GM23338 (cell line): Measurements from ENCODE around the gene UTS2R.

Experiments
- CREB1 ChIP-seq: fragments of 250-450 bp; sonication (Bioruptor Pico); IDR thresholded peaks from 2 replicates; pipeline ENCODE4 v1.5.0; 2020; ENCODE audit warnings: low read depth, mild to moderate bottlenecking, moderate library complexity
- EZH2 ChIP-seq: fragments of 200-600 bp; sonication (generic); IDR thresholded peaks from one replicate; pipeline ENCODE4 v1.8.0; 2017; ENCODE audit warnings: antibody characterized with exemption, mild to moderate bottlenecking, low read depth; ENCODE audit not compliant: unreplicated experiment
- EZH2phosphoT487 ChIP-seq: fragments of 200-600 bp; sonication (generic); IDR thresholded peaks from one replicate; pipeline ENCODE4 v1.8.1; 2018; ENCODE audit warnings: antibody characterized with exemption; ENCODE audit not compliant: unreplicated experiment
- JUNB ChIP-seq: IDR thresholded peaks from one replicate; pipeline ENCODE4 v1.6.1; 2016; ENCODE audit warnings: antibody characterized with exemption; ENCODE audit not compliant: unreplicated experiment
- NANOG ChIP-seq: IDR thresholded peaks from 2 replicates; pipeline ENCODE4 v1.6.1; 2016; ENCODE audit warnings: antibody characterized with exemption, borderline replicate concordance
- POLR2AphosphoS5 ChIP-seq: IDR thresholded peaks from 2 replicates; pipeline ENCODE4 v1.6.1; 2016; ENCODE audit warnings: antibody characterized with exemption, low read depth
- STAT1 ChIP-seq: IDR thresholded peaks from one replicate; pipeline ENCODE4 v1.6.1; 2016; ENCODE audit warnings: antibody characterized with exemption; ENCODE audit not compliant: unreplicated experiment
- ZNF114 ChIP-seq: fragments of 250-450 bp; sonication (Bioruptor Pico); IDR thresholded peaks from 2 replicates; pipeline ENCODE4 v1.5.0; 2020; ENCODE audit warnings: mild to moderate bottlenecking, moderate library complexity
- TF ChIP-seq, protein P1 (sequence below), 2 experiments: fragments of 200-600 bp in 1 of 2; sonication (generic) in 1 of 2; conservative IDR thresholded peaks; 2 replicates each; pipeline versions ENCODE4 v1.5.1 to v1.6.1; 2016 to 2017; ENCODE audit warnings: antibody characterized with exemption in 2 of 2, low read depth in 2 of 2, mild to moderate bottlenecking in 2 of 2, moderate library complexity in 1 of 2
- TF ChIP-seq, protein P2 (sequence below): IDR thresholded peaks from one replicate; pipeline ENCODE4 v1.6.1; 2018; ENCODE audit warnings: antibody characterized with exemption; ENCODE audit not compliant: unreplicated experiment
- TF ChIP-seq, protein P3 (sequence below): IDR thresholded peaks from 2 replicates; pipeline ENCODE4 v1.6.1; 2016; ENCODE audit warnings: antibody characterized with exemption

- TF ChIP-seq ZNF114 (CRISPR knock-in tag) (no peak), POLR2AphosphoS5 (no peak), EZH2 (no peak), JUNB (no peak), CREB1 (CRISPR knock-in tag) (no peak), EZH2phosphoT487 (no peak), STAT1 (no peak), NANOG (no peak)
- TF ChIP-seq, protein P1, sequence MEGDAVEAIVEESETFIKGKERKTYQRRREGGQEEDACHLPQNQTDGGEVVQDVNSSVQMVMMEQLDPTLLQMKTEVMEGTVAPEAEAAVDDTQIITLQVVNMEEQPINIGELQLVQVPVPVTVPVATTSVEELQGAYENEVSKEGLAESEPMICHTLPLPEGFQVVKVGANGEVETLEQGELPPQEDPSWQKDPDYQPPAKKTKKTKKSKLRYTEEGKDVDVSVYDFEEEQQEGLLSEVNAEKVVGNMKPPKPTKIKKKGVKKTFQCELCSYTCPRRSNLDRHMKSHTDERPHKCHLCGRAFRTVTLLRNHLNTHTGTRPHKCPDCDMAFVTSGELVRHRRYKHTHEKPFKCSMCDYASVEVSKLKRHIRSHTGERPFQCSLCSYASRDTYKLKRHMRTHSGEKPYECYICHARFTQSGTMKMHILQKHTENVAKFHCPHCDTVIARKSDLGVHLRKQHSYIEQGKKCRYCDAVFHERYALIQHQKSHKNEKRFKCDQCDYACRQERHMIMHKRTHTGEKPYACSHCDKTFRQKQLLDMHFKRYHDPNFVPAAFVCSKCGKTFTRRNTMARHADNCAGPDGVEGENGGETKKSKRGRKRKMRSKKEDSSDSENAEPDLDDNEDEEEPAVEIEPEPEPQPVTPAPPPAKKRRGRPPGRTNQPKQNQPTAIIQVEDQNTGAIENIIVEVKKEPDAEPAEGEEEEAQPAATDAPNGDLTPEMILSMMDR (conservative IDR thresholded peaks at IDR 0.05; ENCODE audit: low read depth in 2 of 2): no peak
- TF ChIP-seq, protein P2, sequence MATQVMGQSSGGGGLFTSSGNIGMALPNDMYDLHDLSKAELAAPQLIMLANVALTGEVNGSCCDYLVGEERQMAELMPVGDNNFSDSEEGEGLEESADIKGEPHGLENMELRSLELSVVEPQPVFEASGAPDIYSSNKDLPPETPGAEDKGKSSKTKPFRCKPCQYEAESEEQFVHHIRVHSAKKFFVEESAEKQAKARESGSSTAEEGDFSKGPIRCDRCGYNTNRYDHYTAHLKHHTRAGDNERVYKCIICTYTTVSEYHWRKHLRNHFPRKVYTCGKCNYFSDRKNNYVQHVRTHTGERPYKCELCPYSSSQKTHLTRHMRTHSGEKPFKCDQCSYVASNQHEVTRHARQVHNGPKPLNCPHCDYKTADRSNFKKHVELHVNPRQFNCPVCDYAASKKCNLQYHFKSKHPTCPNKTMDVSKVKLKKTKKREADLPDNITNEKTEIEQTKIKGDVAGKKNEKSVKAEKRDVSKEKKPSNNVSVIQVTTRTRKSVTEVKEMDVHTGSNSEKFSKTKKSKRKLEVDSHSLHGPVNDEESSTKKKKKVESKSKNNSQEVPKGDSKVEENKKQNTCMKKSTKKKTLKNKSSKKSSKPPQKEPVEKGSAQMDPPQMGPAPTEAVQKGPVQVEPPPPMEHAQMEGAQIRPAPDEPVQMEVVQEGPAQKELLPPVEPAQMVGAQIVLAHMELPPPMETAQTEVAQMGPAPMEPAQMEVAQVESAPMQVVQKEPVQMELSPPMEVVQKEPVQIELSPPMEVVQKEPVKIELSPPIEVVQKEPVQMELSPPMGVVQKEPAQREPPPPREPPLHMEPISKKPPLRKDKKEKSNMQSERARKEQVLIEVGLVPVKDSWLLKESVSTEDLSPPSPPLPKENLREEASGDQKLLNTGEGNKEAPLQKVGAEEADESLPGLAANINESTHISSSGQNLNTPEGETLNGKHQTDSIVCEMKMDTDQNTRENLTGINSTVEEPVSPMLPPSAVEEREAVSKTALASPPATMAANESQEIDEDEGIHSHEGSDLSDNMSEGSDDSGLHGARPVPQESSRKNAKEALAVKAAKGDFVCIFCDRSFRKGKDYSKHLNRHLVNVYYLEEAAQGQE: no peak
- TF ChIP-seq, protein P3, sequence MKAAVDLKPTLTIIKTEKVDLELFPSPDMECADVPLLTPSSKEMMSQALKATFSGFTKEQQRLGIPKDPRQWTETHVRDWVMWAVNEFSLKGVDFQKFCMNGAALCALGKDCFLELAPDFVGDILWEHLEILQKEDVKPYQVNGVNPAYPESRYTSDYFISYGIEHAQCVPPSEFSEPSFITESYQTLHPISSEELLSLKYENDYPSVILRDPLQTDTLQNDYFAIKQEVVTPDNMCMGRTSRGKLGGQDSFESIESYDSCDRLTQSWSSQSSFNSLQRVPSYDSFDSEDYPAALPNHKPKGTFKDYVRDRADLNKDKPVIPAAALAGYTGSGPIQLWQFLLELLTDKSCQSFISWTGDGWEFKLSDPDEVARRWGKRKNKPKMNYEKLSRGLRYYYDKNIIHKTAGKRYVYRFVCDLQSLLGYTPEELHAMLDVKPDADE: no peak
These were observed 5.8 kb upstream of the UTS2R start for GRCh38 chr17:82365606-82366295.
